ENCODE data around the gene ATP2C1.

DNA sequence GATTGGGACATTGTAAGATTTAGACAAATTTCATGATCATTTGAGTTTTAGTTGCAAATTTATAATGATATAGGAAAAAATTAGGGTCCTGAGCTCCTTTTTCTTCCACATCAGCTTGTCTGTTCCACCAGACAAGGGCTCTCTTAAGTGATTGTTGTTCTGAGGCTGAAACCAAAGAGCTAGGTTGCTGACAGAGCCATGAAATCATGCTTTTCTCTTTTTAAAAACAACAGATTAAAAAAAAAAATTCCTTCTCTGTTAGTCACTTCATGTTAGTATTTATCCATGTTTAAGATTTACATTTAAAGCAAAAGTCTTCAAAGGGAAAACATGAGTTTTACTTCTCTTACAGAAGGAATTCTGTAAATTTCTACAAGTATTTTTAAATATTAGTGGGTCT, 56.8 kb downstream of the ATP2C1 start:
- TF ChIP-seq, protein P1, sequence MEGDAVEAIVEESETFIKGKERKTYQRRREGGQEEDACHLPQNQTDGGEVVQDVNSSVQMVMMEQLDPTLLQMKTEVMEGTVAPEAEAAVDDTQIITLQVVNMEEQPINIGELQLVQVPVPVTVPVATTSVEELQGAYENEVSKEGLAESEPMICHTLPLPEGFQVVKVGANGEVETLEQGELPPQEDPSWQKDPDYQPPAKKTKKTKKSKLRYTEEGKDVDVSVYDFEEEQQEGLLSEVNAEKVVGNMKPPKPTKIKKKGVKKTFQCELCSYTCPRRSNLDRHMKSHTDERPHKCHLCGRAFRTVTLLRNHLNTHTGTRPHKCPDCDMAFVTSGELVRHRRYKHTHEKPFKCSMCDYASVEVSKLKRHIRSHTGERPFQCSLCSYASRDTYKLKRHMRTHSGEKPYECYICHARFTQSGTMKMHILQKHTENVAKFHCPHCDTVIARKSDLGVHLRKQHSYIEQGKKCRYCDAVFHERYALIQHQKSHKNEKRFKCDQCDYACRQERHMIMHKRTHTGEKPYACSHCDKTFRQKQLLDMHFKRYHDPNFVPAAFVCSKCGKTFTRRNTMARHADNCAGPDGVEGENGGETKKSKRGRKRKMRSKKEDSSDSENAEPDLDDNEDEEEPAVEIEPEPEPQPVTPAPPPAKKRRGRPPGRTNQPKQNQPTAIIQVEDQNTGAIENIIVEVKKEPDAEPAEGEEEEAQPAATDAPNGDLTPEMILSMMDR (IDR thresholded peaks at IDR 0.05; ENCODE audit: low read depth, low read length), result no peak
- TF ChIP-seq POLR2A (IDR thresholded peaks at IDR 0.05; ENCODE audit: extremely low read depth, insufficient read length), result no peak
- no peak for TF ChIP-seq MYC (IDR thresholded peaks at IDR 0.05; ENCODE audit: low read depth, low read length)
- no peak for TF ChIP-seq MAX (IDR thresholded peaks at IDR 0.05; ENCODE audit: low read depth, low read length)

Data from NB4 (cell line).